ENCODE results near the gene GUCA2B. TPM values are rescaled to one million over a fixed set of nuclear protein-coding genes. Genes with fewer than 3 reads are reported as not detected.

Gene GUCA2B
- total RNA-seq, 1 experiment from 2014 or later, result 0.75 TPM

DNA sequence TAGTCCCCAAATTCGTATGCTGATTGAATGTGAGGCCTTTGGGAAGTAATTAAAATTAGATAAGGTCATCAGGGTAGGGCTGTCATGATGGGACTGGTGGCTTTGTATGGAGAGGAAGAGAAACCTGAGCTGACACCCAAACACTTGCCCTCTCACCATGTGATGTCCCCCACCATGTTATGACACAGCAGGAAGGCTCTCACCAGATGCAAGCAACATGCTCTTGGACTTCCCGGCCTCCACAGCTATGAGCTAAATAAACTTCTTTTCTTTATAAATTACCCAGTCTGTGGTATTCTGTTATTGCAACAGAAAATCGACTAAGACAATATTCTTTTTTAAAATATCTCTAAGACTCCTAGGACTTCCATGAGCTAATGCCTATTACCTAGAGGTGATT is 43.6 kb upstream of the GUCA2B start:
- H3K36me3 Mint-ChIP-seq (ENCODE audit: insufficient read depth, unreplicated experiment), result no peaks in the 10 kb centered on the region
- no peaks in the 10 kb centered on the region for H3K4me1 ChIP-seq
- H3K4me1 Mint-ChIP-seq (ENCODE audit: low read depth, unreplicated experiment), result no peaks in the 10 kb centered on the region
- no peak for DNase-seq
- no peaks in the 10 kb centered on the region for H3K36me3 ChIP-seq (ENCODE audit: control insufficient read depth, insufficient read depth, low read length)
- no peaks in the 10 kb centered on the region for H3K9me3 Mint-ChIP-seq (ENCODE audit: unreplicated experiment)
- TF ChIP-seq, protein P1, sequence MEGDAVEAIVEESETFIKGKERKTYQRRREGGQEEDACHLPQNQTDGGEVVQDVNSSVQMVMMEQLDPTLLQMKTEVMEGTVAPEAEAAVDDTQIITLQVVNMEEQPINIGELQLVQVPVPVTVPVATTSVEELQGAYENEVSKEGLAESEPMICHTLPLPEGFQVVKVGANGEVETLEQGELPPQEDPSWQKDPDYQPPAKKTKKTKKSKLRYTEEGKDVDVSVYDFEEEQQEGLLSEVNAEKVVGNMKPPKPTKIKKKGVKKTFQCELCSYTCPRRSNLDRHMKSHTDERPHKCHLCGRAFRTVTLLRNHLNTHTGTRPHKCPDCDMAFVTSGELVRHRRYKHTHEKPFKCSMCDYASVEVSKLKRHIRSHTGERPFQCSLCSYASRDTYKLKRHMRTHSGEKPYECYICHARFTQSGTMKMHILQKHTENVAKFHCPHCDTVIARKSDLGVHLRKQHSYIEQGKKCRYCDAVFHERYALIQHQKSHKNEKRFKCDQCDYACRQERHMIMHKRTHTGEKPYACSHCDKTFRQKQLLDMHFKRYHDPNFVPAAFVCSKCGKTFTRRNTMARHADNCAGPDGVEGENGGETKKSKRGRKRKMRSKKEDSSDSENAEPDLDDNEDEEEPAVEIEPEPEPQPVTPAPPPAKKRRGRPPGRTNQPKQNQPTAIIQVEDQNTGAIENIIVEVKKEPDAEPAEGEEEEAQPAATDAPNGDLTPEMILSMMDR (IDR thresholded peaks at IDR 0.05; ENCODE audit: insufficient read depth in 1 of 2, low read depth in 1 of 2, low read length in 1 of 2, severe bottlenecking in 1 of 2, unreplicated experiment in 1 of 2), result no peak
- POLR2A ChIA-PET, result no interaction called here
- no peak overlapping the region for H3K27ac Mint-ChIP-seq (ENCODE audit: unreplicated experiment)
- H3K4me3 ChIP-seq (ENCODE audit: low read depth, low read length), result no peak overlapping the region
- BruUV-seq (replicated peaks), result no TSS peak
- CTCF ChIA-PET, result no interaction called here
- peaks cover 3% of the 10 kb centered on the region for H3K27me3 Mint-ChIP-seq (ENCODE audit: insufficient read depth, unreplicated experiment)
- H3K9me3 ChIP-seq, result no peaks in the 10 kb centered on the region
- H3K4me3 Mint-ChIP-seq (ENCODE audit: unreplicated experiment), result no peak overlapping the region
- intact Hi-C loops (cut with micrococcal nuclease; ENCODE audit: unreplicated experiment), result no loop called here
- H3K27me3 ChIP-seq (replicated peaks; ENCODE audit: control insufficient read depth, insufficient read depth, low read length), result no peaks in the 10 kb centered on the region

DNA sequence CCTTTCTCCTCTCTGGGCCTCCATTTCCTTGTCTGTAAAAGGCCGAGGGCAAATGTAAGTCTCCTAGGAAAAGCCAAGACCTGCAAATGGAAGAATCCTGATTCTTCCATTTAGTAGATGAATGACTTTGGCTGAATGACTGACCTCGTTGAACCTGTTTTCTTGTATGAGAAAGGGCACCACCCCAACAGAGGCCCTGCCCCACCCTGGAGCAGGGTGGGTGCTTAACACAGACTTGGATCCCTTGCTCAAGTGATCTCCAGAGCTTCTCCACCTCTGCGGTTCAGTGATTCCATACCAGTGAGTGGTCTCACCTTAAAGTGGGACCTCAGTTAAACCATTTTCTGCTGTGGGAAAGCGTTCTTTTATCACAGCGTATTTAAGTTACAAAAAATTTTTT is 39.0 kb upstream of the GUCA2B start:
- Mint-ChIP-seq H3K36me3 (ENCODE audit: insufficient read depth, unreplicated experiment) (no peaks in the 10 kb centered on the region), H3K27ac (ENCODE audit: unreplicated experiment) (no peak overlapping the region), H3K9me3 (ENCODE audit: unreplicated experiment) (no peaks in the 10 kb centered on the region), H3K27me3 (ENCODE audit: insufficient read depth, unreplicated experiment) (peaks cover 13% of the 10 kb centered on the region), H3K4me1 (ENCODE audit: low read depth, unreplicated experiment) (no peaks in the 10 kb centered on the region), H3K4me3 (ENCODE audit: unreplicated experiment) (no peak overlapping the region)
- Histone ChIP-seq H3K27me3 (replicated peaks; ENCODE audit: control insufficient read depth, insufficient read depth, low read length) (no peaks in the 10 kb centered on the region), H3K4me1 (no peaks in the 10 kb centered on the region), H3K4me3 (ENCODE audit: low read depth, low read length) (no peak overlapping the region), H3K36me3 (ENCODE audit: control insufficient read depth, insufficient read depth, low read length) (no peaks in the 10 kb centered on the region), H3K9me3 (no peaks in the 10 kb centered on the region)
- no TSS peak for BruUV-seq (replicated peaks)
- intact Hi-C loops (cut with micrococcal nuclease; ENCODE audit: unreplicated experiment), result no loop called here
- ChIA-PET CTCF (no interaction called here), POLR2A (no interaction called here)
- TF ChIP-seq, protein P1 (IDR thresholded peaks at IDR 0.05; ENCODE audit: insufficient read depth in 1 of 2, low read depth in 1 of 2, low read length in 1 of 2, severe bottlenecking in 1 of 2, unreplicated experiment in 1 of 2), result no peak
- no peak for DNase-seq

DNA sequence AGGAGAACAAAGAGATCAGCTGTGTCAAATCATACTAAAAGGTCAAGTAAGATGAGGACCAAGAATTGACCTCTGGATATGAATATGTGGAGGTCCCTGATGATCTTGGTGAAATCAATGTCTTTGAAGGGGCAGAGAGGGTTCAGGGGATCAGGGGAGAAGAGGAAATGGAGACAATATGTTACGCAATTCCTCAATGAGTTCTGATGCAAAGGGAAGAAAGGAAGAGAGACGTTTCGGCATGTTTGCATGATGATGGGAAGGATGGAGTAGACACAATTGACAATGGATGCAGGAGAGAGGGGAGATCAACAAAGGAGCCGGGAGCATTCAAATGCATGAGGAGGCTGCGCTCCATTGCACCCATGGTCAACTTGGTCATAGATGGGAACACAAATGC is 36.0 kb upstream of the GUCA2B start:
- Mint-ChIP-seq H3K27me3 (ENCODE audit: insufficient read depth, unreplicated experiment) (peaks cover 13% of the 10 kb centered on the region), H3K4me3 (ENCODE audit: unreplicated experiment) (no peak overlapping the region), H3K9me3 (ENCODE audit: unreplicated experiment) (peaks cover 10% of the 10 kb centered on the region), H3K4me1 (ENCODE audit: low read depth, unreplicated experiment) (no peaks in the 10 kb centered on the region), H3K36me3 (ENCODE audit: insufficient read depth, unreplicated experiment) (no peaks in the 10 kb centered on the region), H3K27ac (ENCODE audit: unreplicated experiment) (no peak overlapping the region)
- ChIA-PET CTCF (no interaction called here), POLR2A (no interaction called here)
- BruUV-seq (replicated peaks), result no TSS peak
- TF ChIP-seq, protein P1 (IDR thresholded peaks at IDR 0.05; ENCODE audit: insufficient read depth in 1 of 2, low read depth in 1 of 2, low read length in 1 of 2, severe bottlenecking in 1 of 2, unreplicated experiment in 1 of 2), result no peak
- Histone ChIP-seq H3K36me3 (ENCODE audit: control insufficient read depth, insufficient read depth, low read length) (no peaks in the 10 kb centered on the region), H3K4me3 (ENCODE audit: low read depth, low read length) (no peak overlapping the region), H3K27me3 (replicated peaks; ENCODE audit: control insufficient read depth, insufficient read depth, low read length) (no peaks in the 10 kb centered on the region), H3K4me1 (no peaks in the 10 kb centered on the region), H3K9me3 (no peaks in the 10 kb centered on the region)
- intact Hi-C loops (cut with micrococcal nuclease; ENCODE audit: unreplicated experiment), result no loop called here
- DNase-seq, result no peak

Data from Caco-2 (cell line).